CD4-positive, alpha-beta T cell treated with Interleukin-4 for 1 hour (primary cell): ENCODE results near the gene LGALS3.

Source experiments
- DNase-seq, 2 donors: peaks; one replicate each; pipeline ENCODE4 v3.0.0-alpha.2; 2020 to 2022

Gene LGALS3

GRCh38 chr14:55131370-55132137 is 2.5 kb downstream of the LGALS3 start:
- peak in 1 of 2 donors; percentile 19 for DNase-seq

GRCh38 chr14:55133416-55133815 is 4.4 kb downstream of the LGALS3 start:
- no peak for DNase-seq

DNA sequence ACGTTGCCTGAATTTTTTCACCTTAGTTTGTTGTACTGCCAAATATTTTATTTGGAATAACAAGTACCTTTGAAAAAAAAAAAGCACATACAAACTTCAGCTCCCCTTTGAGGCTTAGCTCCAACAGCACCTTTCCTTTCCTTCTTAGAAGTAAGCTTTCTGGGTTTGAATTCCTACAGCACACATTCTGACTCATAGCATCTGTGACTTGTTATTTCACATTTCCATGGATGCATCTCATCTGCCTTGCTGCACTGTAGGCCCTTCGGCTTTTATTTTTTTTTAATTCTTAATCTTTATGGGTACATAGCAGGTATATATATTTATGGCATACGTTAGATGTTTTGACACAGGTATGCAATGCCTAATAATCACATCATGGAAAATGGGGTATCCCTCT is 7.2 kb downstream of the LGALS3 start:
- DNase-seq = no peak

- DNase-seq = no peak
Measured at GRCh38 chr14:55136885-55137786, 8.1 kb downstream of the LGALS3 start.

DNA sequence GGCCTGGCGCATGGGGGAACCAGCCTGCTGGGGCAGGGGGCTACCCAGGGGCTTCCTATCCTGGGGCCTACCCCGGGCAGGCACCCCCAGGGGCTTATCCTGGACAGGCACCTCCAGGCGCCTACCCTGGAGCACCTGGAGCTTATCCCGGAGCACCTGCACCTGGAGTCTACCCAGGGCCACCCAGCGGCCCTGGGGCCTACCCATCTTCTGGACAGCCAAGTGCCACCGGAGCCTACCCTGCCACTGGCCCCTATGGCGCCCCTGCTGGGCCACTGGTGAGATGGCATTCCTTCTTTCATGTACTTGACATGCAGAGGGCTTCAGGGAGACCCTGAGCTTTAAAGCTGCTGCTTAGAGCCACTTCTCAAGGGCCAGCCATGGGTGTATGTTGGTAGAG is 9.0 kb downstream of the LGALS3 start:
- DNase-seq = no peak

DNA sequence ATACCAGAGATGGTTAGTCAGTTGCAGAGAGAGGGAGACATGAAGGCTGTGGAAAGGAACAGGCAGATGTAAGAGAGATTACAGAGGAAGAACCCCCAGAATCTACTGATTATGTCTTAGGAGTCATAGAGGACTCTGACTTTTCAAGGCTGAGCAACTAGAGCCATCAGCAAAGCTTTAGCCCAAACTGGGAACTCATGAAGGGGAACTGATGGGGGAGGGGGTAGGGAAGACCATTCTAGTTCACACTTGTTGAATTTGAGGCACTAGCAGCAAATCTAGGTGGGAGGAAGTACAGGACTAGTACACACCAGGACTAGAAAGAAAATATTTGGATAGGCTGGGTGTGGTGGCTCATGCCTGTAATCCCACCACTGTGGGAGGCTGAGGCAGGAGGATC is 10.1 kb downstream of the LGALS3 start:
- DNase-seq = no peak

- no peak for DNase-seq
Measured at GRCh38 chr14:55139696-55140509, 10.9 kb downstream of the LGALS3 start.

- no peak for DNase-seq
Measured at GRCh38 chr14:55141825-55142224, 12.8 kb downstream of the LGALS3 start.

DNA sequence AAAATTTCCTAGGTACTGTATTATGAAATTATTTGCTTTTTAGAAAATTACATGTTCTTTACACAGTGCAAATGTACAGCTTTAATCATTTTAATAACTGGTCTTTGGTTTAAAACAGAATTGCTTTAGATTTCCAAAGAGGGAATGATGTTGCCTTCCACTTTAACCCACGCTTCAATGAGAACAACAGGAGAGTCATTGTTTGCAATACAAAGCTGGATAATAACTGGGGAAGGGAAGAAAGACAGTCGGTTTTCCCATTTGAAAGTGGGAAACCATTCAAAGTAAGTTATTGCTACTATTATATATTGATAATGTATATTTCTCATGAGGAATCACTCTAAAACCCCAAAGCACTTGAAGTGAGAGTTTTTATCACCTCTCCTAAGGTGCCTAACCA is 13.4 kb downstream of the LGALS3 start:
- DNase-seq = no peak

- no peak for DNase-seq
Measured at GRCh38 chr14:55146425-55146824, 17.4 kb downstream of the LGALS3 start.

GRCh38 chr14:55151601-55152000 is 22.5 kb downstream of the LGALS3 start:
- no peak for DNase-seq

DNA sequence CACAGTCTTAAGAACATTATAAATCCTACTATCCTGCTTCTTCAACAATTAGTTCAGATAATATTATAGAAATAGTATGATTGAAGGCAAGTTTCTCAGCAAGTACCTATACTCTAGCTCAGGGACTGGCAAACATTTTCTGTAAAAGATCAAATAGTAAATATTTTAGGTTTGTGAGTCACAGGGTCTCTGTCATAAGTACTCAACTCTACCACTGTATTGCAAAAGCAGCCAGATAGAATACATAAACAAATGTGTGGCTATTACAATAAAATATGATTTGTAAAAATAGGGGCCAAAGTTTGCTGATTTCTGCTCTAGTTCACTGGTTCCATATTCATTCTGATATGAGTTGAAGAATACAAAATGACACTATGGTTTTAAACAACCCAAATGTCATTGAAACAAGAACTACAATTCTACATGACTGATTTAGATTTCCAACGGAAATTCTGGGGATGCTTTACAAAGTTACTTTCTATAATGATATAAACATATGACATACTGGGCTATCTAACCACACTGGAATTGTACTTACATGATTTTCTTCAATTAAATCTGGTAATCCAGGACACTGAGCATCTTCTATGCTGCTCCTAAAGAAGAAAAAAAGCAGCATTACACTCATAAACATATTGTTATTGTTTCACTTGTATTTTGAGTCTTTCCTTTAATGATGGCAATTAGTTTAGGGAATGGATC is 23.2 kb downstream of the LGALS3 start:
- DNase-seq = no peak

GRCh38 chr14:55153951-55154350 is 24.9 kb downstream of the LGALS3 start:
- DNase-seq = no peak

DNA sequence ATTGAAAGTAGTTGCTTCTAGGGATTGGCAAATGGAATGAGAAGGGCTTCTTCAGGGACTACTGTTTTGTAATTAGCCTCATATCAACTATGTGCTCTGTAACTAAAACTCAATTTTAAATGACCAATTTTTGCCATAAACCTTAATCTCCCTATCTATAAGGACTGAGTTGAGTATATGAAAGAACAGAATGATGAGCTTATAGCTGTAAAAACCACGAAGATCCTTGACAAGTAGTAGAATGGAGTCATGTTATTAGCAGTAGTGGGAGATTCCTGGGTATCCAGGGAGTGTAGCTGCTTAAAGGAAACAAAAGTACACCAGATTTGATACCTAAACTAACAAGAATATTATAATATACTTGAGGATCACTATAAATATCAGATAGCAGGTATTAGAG is 28.0 kb downstream of the LGALS3 start:
- no peak for DNase-seq

GRCh38 chr14:55158412-55158811 is 29.4 kb downstream of the LGALS3 start:
- DNase-seq = no peak

GRCh38 chr14:55160989-55161388 is 31.9 kb downstream of the LGALS3 start:
- DNase-seq = peak in 1 of 2 donors; percentile 69

- DNase-seq = no peak
Measured at GRCh38 chr14:55170526-55170925, 41.5 kb downstream of the LGALS3 start.

GRCh38 chr14:55180006-55180405 is 51.0 kb downstream of the LGALS3 start:
- DNase-seq = no peak

- DNase-seq = no peak
Measured at GRCh38 chr14:55180434-55180833, 51.4 kb downstream of the LGALS3 start.

DNA sequence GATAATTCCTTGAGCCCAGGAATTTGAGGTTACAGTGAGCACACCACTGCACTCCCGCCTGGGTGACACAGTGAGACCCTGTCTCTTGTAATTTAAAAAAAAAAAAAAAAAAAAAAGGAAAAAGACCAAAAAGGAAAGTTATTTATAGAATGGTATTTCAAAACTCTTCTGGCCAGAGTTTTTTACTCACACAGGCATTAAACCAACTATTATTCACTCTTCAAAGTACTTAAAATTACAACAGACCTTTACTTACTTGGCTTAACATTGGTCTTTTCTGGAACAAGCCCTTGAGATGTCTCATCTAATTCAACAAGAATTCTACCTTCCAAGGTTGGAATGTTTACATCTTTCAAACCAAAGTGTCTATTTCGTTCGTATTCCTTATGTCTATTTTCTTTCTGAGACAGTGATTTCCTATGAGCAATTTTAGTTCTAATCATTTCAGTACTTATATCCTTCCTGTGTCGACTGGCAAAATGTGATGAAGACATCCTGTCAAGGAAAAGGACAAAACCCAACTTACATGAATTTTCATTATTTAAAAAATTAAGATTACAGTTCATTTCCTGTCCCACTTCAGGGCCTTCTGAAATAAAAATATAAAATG is 59.7 kb downstream of the LGALS3 start:
- DNase-seq = no peak

DNA sequence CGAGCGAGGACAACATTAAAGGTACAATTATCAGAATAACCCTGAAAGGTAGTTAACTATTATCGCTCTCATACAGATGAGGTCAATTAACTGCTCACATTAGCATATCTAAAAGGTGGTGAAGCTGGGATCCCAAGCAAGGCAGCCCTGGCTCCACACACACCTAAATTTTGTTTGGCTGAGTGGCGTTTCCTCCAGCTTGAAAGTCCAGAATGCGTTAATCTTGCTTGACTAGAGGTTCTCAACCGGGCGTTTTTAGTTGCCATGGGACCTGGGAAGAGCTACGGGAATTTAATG is 61.8 kb downstream of the LGALS3 start:
- DNase-seq = no peak
